Naive thymus-derived CD4-positive, alpha-beta T cell (primary cell): ENCODE results near the gene MUC6. TPM values are rescaled to one million over a fixed set of nuclear protein-coding genes. Genes with fewer than 3 reads are reported as not detected.

Experiments used
- ATAC-seq: fragments of 150-1000 bp; cut with Tn5 transposase; 2 replicates; pipeline ENCODE4 v1.10.0; 2021; ENCODE audit warnings: mild to moderate bottlenecking, moderate library complexity
- CTCF ChIA-PET: fragments of 350-600 bp; sonication (Branson Sonifier 250); formaldehyde crosslinking; loops from one replicate; lab custom pipeline; 2021; ENCODE audit warnings: antibody characterized with exemption; lab: Charles Lee
- POLR2A ChIA-PET: fragments of 350-600 bp; sonication (Branson Sonifier 250); formaldehyde crosslinking; loops from one replicate; lab custom pipeline; 2021; ENCODE audit warnings: antibody characterized with exemption, inconsistent platforms; lab: Charles Lee
- DNase-seq, 9 donors: peaks; one replicate each; pipeline versions ENCODE4 v3.0.0 to v3.0.0-alpha.2; 2020 to 2022; ENCODE audit warnings: mixed read lengths in 1 of 9
- H3K27ac ChIP-seq: one replicate; pipeline ENCODE4 v1.7.0; 2013; ENCODE audit warnings: mild to moderate bottlenecking, low read depth, low read length, moderate library complexity
- H3K27me3 ChIP-seq, 2 donors: one replicate each; pipeline ENCODE4 v1.7.0; 2013; ENCODE audit warnings: low read length in 2 of 2, mild to moderate bottlenecking in 2 of 2, moderate library complexity in 2 of 2; ENCODE audit not compliant: control insufficient read depth in 2 of 2, insufficient read depth in 2 of 2
- H3K36me3 ChIP-seq, 3 experiments: 1 replicate in 2 of 3; 2 replicates in 1 of 3; pipeline ENCODE4 v1.7.0; 2013; ENCODE audit warnings: low read length in 3 of 3, mild to moderate bottlenecking in 3 of 3, moderate library complexity in 1 of 3; ENCODE audit not compliant: insufficient read depth in 3 of 3, control insufficient read depth in 2 of 3
- H3K4me1 ChIP-seq, 2 donors: one replicate each; pipeline ENCODE4 v1.7.0; 2013; ENCODE audit warnings: low read length in 2 of 2, mild to moderate bottlenecking in 2 of 2, moderate library complexity in 1 of 2; ENCODE audit not compliant: control insufficient read depth in 2 of 2, insufficient read depth in 2 of 2
- H3K4me3 ChIP-seq: 2 replicates; pipeline ENCODE4 v1.7.0; 2013; ENCODE audit warnings: mild to moderate bottlenecking, low read length
- H3K9me3 ChIP-seq, 3 experiments: 1 replicate in 2 of 3; 2 replicates in 1 of 3; pipeline ENCODE4 v1.7.0; 2013; ENCODE audit warnings: low read length in 3 of 3; ENCODE audit not compliant: control insufficient read depth in 2 of 3
- H3K27ac Mint-ChIP-seq, 9 donors: one replicate each; pipeline ENCODE4 v1.8.0; 2020 to 2022; ENCODE audit warnings: mixed read lengths in 9 of 9, mild to moderate bottlenecking in 8 of 9, moderate library complexity in 5 of 9, inconsistent platforms in 2 of 9
- H3K27me3 Mint-ChIP-seq, 5 donors: one replicate each; pipeline ENCODE4 v1.8.0; 2021 to 2022; ENCODE audit warnings: mixed read lengths in 5 of 5, mild to moderate bottlenecking in 1 of 5
- H3K36me3 Mint-ChIP-seq, 5 donors: one replicate each; pipeline ENCODE4 v1.8.0; 2020 to 2022; ENCODE audit warnings: mixed read lengths in 5 of 5, mild to moderate bottlenecking in 3 of 5, inconsistent platforms in 1 of 5
- H3K4me1 Mint-ChIP-seq, 7 donors: one replicate each; pipeline ENCODE4 v1.8.0; 2020 to 2022; ENCODE audit warnings: mixed read lengths in 7 of 7, mild to moderate bottlenecking in 3 of 7, inconsistent platforms in 1 of 7
- H3K4me3 Mint-ChIP-seq, 10 donors: one replicate each; pipeline ENCODE4 v1.8.0; 2020 to 2022; ENCODE audit warnings: mild to moderate bottlenecking in 10 of 10, mixed read lengths in 10 of 10, moderate library complexity in 6 of 10, inconsistent platforms in 2 of 10
- H3K9me3 Mint-ChIP-seq, 11 donors: one replicate each; pipeline ENCODE4 v1.8.0; 2020 to 2022; ENCODE audit warnings: mixed read lengths in 11 of 11, mild to moderate bottlenecking in 4 of 11, inconsistent platforms in 1 of 11, moderate library complexity in 1 of 11
- intact Hi-C, 2 donors: fragments of 100-400 bp; cut with micrococcal nuclease; formaldehyde crosslinking; loops; one replicate each; pipeline ENCODE4 v1.15.1; 2023
- polyA plus RNA-seq, 2 donors: library from polyadenylated mRNA; unstranded; fragments of 300-500 nt; fragmentation: Illumina TruSeq; gene quantifications; one replicate each; pipeline ENCODE4 v1.2.3, GENCODE V29; 2021
- total RNA-seq, 6 experiments: library from RNA in 5 of 6; stranded (reverse) in 5 of 6; gene quantifications; 1 replicate in 5 of 6; 2 replicates in 1 of 6; pipeline ENCODE4 v1.2.3 and lab custom pipeline; 2021 to 2026

MUC6 gene
- total and polyA plus RNA-seq, 7 experiments from 2014 or later, result not detected

DNA sequence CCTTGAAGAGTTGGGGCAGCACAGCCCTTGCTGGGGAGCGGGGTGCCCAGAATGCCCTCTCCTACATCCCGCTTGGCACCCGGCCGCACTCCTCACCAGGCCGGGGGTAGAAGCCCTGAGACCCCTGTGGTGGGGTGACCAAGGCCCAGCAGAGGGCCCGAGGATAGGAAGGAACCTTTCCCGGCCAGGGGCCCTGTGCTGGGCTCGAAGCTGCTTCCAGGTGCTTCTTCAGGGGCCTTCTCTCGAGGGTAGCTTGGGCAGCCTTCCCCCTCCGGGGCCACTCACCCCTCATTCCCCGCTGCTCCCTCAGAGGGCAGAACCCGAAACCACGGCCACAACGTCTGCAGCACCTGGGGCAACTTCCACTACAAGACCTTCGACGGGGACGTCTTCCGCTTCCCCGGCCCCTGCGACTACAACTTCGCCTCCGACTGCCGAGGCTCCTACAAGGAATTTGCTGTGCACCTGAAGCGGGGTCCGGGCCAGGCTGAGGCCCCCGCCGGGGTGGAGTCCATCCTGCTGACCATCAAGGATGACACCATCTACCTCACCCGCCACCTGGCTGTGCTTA, 38.9 kb upstream of the MUC6 start:
- H3K9me3 Mint-ChIP-seq, result no peaks in the 10 kb centered on the region
- no peak overlapping the region for H3K4me3 Mint-ChIP-seq
- POLR2A ChIA-PET, result no interaction called here
- Histone ChIP-seq H3K27me3 (no peaks in the 10 kb centered on the region), H3K27ac (no peak overlapping the region), H3K4me1 (no peaks in the 10 kb centered on the region), H3K4me3 (no peak overlapping the region), H3K9me3 (no peaks in the 10 kb centered on the region), H3K36me3 (no peaks in the 10 kb centered on the region)
- H3K27ac Mint-ChIP-seq, result no peak overlapping the region
- CTCF ChIA-PET, result no interaction called here
- H3K27me3 Mint-ChIP-seq, result peaks cover 0 to 4% (median 0%) of the 10 kb centered on the region in 5 donors
- ATAC-seq, result no peak
- no peaks in the 10 kb centered on the region for H3K36me3 Mint-ChIP-seq
- H3K4me1 Mint-ChIP-seq, result no peaks in the 10 kb centered on the region
- intact Hi-C loops, result no loop called here
- peak in 1 of 9 donors; percentile 5 for DNase-seq

DNA sequence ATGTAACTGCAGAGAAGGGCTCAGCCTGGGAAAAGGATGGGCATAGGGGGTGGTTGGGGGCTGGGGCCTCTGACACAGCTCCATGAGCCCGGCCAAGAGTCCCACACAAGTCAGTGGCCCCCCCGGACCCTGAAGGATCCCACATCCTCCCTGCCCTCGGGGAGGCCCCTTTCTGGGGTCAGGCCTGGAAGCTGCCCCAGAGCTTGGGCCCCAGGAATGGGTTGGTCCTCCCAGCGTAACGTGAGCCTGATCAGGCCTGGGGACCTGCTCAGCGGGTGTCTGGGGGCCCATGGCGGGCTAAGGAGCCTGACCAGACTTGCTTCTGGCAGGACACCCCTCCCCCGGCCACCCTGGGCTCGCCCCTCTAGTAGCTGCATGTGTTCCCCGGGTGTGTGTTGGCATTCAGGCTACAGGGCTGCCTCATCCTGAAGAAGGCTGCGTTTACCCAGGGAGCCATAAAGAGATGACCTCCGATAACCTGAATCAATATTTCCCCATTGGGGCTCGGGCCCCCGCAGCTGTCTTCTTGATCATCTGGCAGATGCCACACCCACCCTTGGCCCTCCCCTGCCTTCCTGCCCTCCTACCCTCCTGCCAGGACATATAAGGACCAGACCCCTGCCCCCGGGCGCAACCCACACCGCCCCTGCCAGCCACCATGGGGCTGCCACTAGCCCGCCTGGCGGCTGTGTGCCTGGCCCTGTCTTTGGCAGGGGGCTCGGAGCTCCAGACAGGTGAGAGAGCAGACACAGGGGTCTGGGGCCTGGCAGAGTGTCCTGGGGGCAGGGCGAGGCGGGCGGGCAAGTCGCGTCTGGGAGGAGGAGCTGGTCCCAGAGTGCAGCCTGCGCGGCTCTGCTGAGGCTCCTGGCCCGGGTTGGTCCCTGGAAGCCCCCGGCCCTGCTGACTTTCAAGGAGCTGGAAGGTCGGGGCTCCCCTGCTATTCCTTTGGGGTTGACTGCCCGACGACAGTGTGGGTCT, 38.0 kb upstream of the MUC6 start, which contains the start of gene MUC2:
Gene MUC2, plus strand, starts transcription at position 631 of the 978 bp plus-strand sequence.
- Histone ChIP-seq H3K27me3 (no peaks in the 10 kb centered on the region), H3K9me3 (no peaks in the 10 kb centered on the region), H3K4me1 (no peaks in the 10 kb centered on the region), H3K36me3 (no peaks in the 10 kb centered on the region), H3K4me3 (no peak within 1 kb of the TSS), H3K27ac (no peak within 1 kb of the TSS)
- intact Hi-C loops, result no loop called here
- Mint-ChIP-seq H3K4me1 (no peaks in the 10 kb centered on the region), H3K9me3 (peaks cover 0 to 3% (median 0%) of the 10 kb centered on the region in 11 donors), H3K27me3 (peaks cover 0 to 10% (median 0%) of the 10 kb centered on the region in 5 donors), H3K36me3 (no peaks in the 10 kb centered on the region), H3K27ac (no peak within 1 kb of the TSS), H3K4me3 (no peak within 1 kb of the TSS)
- ATAC-seq (no peak), DNase-seq (peak in 2 of 9 donors; percentile 4 to 19)
- POLR2A ChIA-PET, result no interaction called here
- CTCF ChIA-PET, result no interaction called here

DNA sequence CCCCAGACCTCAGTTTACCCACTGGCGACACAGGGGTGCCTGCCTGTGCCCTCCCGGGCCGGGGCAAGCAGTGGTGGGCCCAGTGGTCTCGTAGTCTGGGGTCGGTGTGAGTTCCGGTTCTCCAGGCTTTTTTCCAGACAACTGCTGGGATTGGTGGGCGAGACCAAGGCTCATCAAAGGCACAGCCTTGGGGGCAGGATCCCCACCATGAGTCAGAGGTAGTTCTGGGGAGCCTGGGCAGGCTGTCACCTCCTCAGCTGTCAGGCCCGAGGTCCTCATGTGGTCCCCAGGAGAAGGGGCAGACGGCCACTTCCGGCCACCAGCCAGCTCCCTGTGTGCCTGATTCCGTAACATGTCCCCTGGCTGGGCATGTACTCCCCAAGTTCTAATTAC, 37.3 kb upstream of the MUC6 start:
- Histone ChIP-seq H3K27me3 (no peaks in the 10 kb centered on the region), H3K4me1 (no peaks in the 10 kb centered on the region), H3K4me3 (no peak overlapping the region), H3K27ac (no peak overlapping the region), H3K36me3 (no peaks in the 10 kb centered on the region), H3K9me3 (no peaks in the 10 kb centered on the region)
- intact Hi-C loops, result no loop called here
- POLR2A ChIA-PET, result no interaction called here
- Mint-ChIP-seq H3K4me1 (no peaks in the 10 kb centered on the region), H3K27me3 (peaks cover 0 to 12% (median 0%) of the 10 kb centered on the region in 5 donors), H3K27ac (no peak overlapping the region), H3K4me3 (no peak overlapping the region), H3K36me3 (no peaks in the 10 kb centered on the region), H3K9me3 (peaks cover 0 to 3% (median 0%) of the 10 kb centered on the region in 11 donors)
- peak in 1 of 9 donors; percentile 4 for DNase-seq
- CTCF ChIA-PET, result no interaction called here
- no peak for ATAC-seq

DNA sequence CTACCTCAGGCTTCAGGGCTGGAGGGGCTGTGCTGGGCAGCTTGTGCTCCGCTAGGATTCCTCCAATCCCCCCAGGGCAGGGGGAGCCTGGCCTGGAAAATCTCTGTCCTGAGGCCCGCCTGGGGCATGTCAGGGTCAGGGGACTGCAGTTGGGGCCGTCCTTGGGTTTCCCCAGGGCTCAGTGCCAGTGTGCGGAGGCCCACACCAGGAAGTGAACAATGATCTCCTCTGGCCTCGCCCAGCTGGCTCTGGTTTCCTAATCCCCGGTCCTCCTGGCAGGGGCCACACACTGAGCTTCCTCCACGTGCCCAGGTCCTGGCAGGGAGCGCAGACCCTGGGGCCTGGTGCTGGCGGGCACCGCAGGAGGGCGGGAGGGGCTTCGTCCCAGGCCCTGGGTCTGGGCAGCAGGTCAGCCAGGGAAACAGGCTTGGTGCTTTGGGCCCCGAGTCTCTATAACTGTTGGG, 36.8 kb upstream of the MUC6 start:
- H3K27me3 Mint-ChIP-seq, result peaks cover 0 to 12% (median 0%) of the 10 kb centered on the region in 5 donors
- Histone ChIP-seq H3K36me3 (no peaks in the 10 kb centered on the region), H3K4me1 (no peaks in the 10 kb centered on the region), H3K27ac (no peak overlapping the region), H3K4me3 (no peak overlapping the region), H3K9me3 (no peaks in the 10 kb centered on the region), H3K27me3 (no peaks in the 10 kb centered on the region)
- intact Hi-C loops, result no loop called here
- no peak overlapping the region for H3K27ac Mint-ChIP-seq
- no peak for DNase-seq
- no peaks in the 10 kb centered on the region for H3K36me3 Mint-ChIP-seq
- POLR2A ChIA-PET, result no interaction called here
- peaks cover 0 to 3% (median 0%) of the 10 kb centered on the region in 11 donors for H3K9me3 Mint-ChIP-seq
- ATAC-seq, result no peak
- CTCF ChIA-PET, result no interaction called here
- H3K4me1 Mint-ChIP-seq, result no peaks in the 10 kb centered on the region
- no peak overlapping the region for H3K4me3 Mint-ChIP-seq

DNA sequence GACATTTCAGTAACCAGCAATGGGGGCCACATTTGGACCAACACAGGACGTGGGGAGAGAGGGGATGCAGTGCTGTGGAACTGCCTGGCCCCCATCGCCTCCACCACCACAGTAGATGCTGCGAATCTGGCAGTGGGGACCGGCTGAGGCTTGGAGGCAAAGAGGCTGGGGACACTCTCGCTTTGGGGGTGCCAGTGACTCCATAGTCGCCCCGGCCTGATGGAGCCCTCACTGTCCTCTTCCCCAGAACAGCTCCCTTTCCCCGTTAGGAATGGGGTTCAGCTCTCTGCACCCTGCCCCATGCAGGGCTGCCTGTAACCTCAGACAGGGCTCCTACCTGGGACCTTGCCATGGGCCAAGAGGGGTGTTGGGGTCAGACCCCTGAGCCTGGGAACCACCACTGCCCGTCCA, 36.3 kb upstream of the MUC6 start:
- DNase-seq, result no peak
- Histone ChIP-seq H3K4me1 (no peaks in the 10 kb centered on the region), H3K27ac (no peak overlapping the region), H3K27me3 (no peaks in the 10 kb centered on the region), H3K4me3 (no peak overlapping the region), H3K9me3 (no peaks in the 10 kb centered on the region), H3K36me3 (no peaks in the 10 kb centered on the region)
- H3K9me3 Mint-ChIP-seq, result peaks cover 0 to 3% (median 0%) of the 10 kb centered on the region in 11 donors
- no peaks in the 10 kb centered on the region for H3K36me3 Mint-ChIP-seq
- H3K4me3 Mint-ChIP-seq, result no peak overlapping the region
- no peaks in the 10 kb centered on the region for H3K4me1 Mint-ChIP-seq
- H3K27me3 Mint-ChIP-seq, result peaks cover 0 to 15% (median 0%) of the 10 kb centered on the region in 5 donors
- H3K27ac Mint-ChIP-seq, result no peak overlapping the region
- no peak for ATAC-seq
- intact Hi-C loops, result no loop called here
- CTCF ChIA-PET, result no interaction called here
- POLR2A ChIA-PET, result no interaction called here

DNA sequence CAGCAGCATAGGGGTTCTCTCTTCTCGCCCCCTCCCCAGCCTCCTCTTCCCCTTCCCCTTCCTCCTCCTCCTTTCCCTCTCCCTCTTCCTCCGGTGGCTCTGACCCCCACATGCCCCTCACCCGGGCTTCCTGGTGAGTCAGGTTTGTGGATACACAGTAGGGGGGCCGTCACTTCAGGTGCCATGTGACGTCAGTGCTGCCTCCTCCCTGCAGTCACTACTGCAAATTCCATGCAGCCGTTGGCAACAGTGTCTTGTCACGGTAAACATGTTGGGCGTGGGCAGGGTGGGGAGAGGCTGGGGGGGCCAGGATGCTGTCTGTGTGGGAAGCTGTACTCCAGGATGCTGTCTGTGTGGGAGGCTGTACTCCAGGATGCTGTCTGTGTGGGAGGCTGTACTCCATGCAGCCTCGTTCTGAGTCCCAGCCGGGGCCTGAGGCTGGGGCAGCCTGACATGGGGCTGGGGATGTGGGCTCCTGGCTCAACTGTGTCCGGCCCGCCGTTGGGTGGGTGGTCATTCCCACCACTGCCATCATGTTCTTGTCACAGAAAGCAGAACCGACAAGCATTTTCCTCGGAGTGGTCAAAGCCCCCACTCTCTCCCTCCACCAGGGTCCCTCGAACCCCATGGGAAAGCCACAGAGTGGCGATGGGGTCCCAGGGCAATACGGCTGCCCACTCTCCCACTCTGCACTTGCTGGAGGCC, 35.8 kb upstream of the MUC6 start:
- Mint-ChIP-seq H3K27ac (no peak overlapping the region), H3K9me3 (peaks cover 0 to 3% (median 0%) of the 10 kb centered on the region in 11 donors), H3K36me3 (no peaks in the 10 kb centered on the region), H3K27me3 (peaks cover 0 to 15% (median 0%) of the 10 kb centered on the region in 5 donors), H3K4me3 (no peak overlapping the region), H3K4me1 (no peaks in the 10 kb centered on the region)
- ATAC-seq (no peak), DNase-seq (no peak)
- Histone ChIP-seq H3K4me3 (no peak overlapping the region), H3K36me3 (no peaks in the 10 kb centered on the region), H3K9me3 (no peaks in the 10 kb centered on the region), H3K27me3 (no peaks in the 10 kb centered on the region), H3K4me1 (no peaks in the 10 kb centered on the region), H3K27ac (no peak overlapping the region)
- intact Hi-C loops, result no loop called here
- ChIA-PET CTCF (no interaction called here), POLR2A (no interaction called here)
